Esophagus squamous epithelium (tissue), 4 donors: ENCODE results near the gene RECK.

Source experiments
- POLR2A ChIP-seq, 4 donors: fragments of 450-650 bp; IDR thresholded peaks; one replicate each; pipeline ENCODE4 v1.6.1; 2017; ENCODE audit warnings: antibody characterized with exemption in 4 of 4, mild to moderate bottlenecking in 4 of 4, moderate library complexity in 3 of 4
- TF ChIP-seq, protein P1 (sequence below), 6 experiments: fragments of 450-650 bp in 4 of 6; fragments of 200-600 bp in 2 of 6; sonication (generic) in 2 of 6; IDR thresholded peaks; one replicate each; pipeline ENCODE4 v1.5.1; 2016 to 2019; ENCODE audit warnings: antibody characterized with exemption in 6 of 6, mild to moderate bottlenecking in 4 of 6, moderate library complexity in 4 of 6

DNA sequence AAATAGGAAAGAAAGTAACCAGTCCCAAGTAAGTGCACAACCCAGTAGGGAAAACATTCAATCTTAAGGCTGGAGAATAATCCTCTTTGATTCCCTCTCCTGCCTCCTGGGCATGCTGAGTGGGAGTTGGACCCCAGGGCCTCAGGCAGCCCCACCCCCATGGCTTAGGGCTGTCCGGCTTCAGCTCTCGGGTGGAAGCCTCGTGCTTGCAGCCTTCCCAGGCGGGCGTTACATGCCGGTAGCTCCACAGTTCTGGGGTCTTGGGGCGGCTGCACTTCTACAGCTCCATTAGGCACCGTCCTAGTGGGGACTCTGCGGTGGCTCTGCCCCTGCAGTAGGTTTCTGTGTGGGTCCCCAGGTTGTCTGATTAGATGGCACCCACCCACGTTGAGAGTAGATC, 109.9 kb downstream of the RECK start:
- TF ChIP-seq, protein P1, sequence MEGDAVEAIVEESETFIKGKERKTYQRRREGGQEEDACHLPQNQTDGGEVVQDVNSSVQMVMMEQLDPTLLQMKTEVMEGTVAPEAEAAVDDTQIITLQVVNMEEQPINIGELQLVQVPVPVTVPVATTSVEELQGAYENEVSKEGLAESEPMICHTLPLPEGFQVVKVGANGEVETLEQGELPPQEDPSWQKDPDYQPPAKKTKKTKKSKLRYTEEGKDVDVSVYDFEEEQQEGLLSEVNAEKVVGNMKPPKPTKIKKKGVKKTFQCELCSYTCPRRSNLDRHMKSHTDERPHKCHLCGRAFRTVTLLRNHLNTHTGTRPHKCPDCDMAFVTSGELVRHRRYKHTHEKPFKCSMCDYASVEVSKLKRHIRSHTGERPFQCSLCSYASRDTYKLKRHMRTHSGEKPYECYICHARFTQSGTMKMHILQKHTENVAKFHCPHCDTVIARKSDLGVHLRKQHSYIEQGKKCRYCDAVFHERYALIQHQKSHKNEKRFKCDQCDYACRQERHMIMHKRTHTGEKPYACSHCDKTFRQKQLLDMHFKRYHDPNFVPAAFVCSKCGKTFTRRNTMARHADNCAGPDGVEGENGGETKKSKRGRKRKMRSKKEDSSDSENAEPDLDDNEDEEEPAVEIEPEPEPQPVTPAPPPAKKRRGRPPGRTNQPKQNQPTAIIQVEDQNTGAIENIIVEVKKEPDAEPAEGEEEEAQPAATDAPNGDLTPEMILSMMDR (IDR thresholded peaks at IDR 0.05) = no peak
- TF ChIP-seq POLR2A (IDR thresholded peaks at IDR 0.05) = no peak
